ENCODE measurements around the gene DBNL.

Gene DBNL

GRCh38 chr7:44100458-44101302 is 56.2 kb downstream of the DBNL start:
- FAIRE-seq (no peak), DNase-seq (ENCODE audit: insufficient read length, low spot score) (no peak)
- no peak for TF ChIP-seq CTCF (IDR thresholded peaks at IDR 0.05; ENCODE audit: insufficient read depth, missing control alignments)

- DNase-seq (ENCODE audit: insufficient read length, low spot score) (no peak), FAIRE-seq (no peak)
- no peak for TF ChIP-seq CTCF (IDR thresholded peaks at IDR 0.05; ENCODE audit: insufficient read depth, missing control alignments)
Observed at GRCh38 chr7:44101303-44101965, 56.9 kb downstream of the DBNL start.

- TF ChIP-seq CTCF (IDR thresholded peaks at IDR 0.05; ENCODE audit: insufficient read depth, missing control alignments) = no peak
- FAIRE-seq = no peak
- no peak for DNase-seq (ENCODE audit: insufficient read length, low spot score)
Observed at GRCh38 chr7:44101966-44102845, 57.7 kb downstream of the DBNL start.

GRCh38 chr7:44102846-44103565 is 58.5 kb downstream of the DBNL start:
- TF ChIP-seq CTCF (IDR thresholded peaks at IDR 0.05; ENCODE audit: insufficient read depth, missing control alignments) = no peak
- FAIRE-seq (no peak), DNase-seq (ENCODE audit: insufficient read length, low spot score) (no peak)

GRCh38 chr7:44103566-44103922 is 59.0 kb downstream of the DBNL start:
- FAIRE-seq (no peak), DNase-seq (ENCODE audit: insufficient read length, low spot score) (no peak)
- no peak for TF ChIP-seq CTCF (IDR thresholded peaks at IDR 0.05; ENCODE audit: insufficient read depth, missing control alignments)

GRCh38 chr7:44103923-44104859 is 59.7 kb downstream of the DBNL start, which contains the start of gene AEBP1:
Gene AEBP1, plus strand, starts transcription at chr7:44104345. Its CDS starts 321 bp downstream, at chr7:44104666.
- no peak for TF ChIP-seq CTCF (IDR thresholded peaks at IDR 0.05; ENCODE audit: insufficient read depth, missing control alignments)
- DNase-seq (ENCODE audit: insufficient read length, low spot score) (peak; percentile 92), FAIRE-seq (no peak)
